Mesothelial cell of epicardium (in vitro differentiated cells): ENCODE results near the gene REPS1. TPM values are rescaled to one million over a fixed set of nuclear protein-coding genes. Genes with fewer than 3 reads are reported as not detected.

Experiments used
- DNase-seq, 2 experiments: peaks; one replicate each; pipeline ENCODE4 v3.0.0; 2021; ENCODE audit warnings: low spot score in 2 of 2; ENCODE audit not compliant: unreplicated experiment in 2 of 2
- H3K27ac Mint-ChIP-seq: 2 replicates; pipeline ENCODE4 v1.8.0; 2021; ENCODE audit warnings: mixed read lengths
- H3K27me3 Mint-ChIP-seq: 2 replicates; pipeline ENCODE4 v1.8.0; 2021; ENCODE audit warnings: low read depth, mixed read lengths
- H3K36me3 Mint-ChIP-seq: 2 replicates; pipeline ENCODE4 v1.8.0; 2021; ENCODE audit warnings: mixed read lengths
- H3K4me1 Mint-ChIP-seq: 2 replicates; pipeline ENCODE4 v1.8.0; 2021; ENCODE audit warnings: mixed read lengths
- H3K4me3 Mint-ChIP-seq: 2 replicates; pipeline ENCODE4 v1.8.0; 2021; ENCODE audit warnings: mild to moderate bottlenecking, moderate library complexity, mixed read lengths
- H3K9me3 Mint-ChIP-seq: 2 replicates; pipeline ENCODE4 v1.8.0; 2021; ENCODE audit warnings: mixed read lengths
- CTCF ChIP-seq: fragments of 200-600 bp; sonication (generic); IDR thresholded peaks from one replicate; pipeline ENCODE4 v1.5.0; 2021; ENCODE audit warnings: antibody characterized with exemption; ENCODE audit not compliant: unreplicated experiment
- total RNA-seq: library from RNA; stranded (reverse); gene quantifications from 3 replicates; pipeline ENCODE4 v1.2.1, GENCODE V29; 2021

Gene REPS1
- total RNA-seq, 1 donor from 2014 or later = 95.4 TPM

GRCh38 chr6:138966870-138967269, 21.2 kb downstream of the REPS1 start:
- no peak for DNase-seq
- H3K9me3 Mint-ChIP-seq = no peaks in the 10 kb centered on the region
- no peak overlapping the region for H3K4me3 Mint-ChIP-seq
- H3K27me3 Mint-ChIP-seq = no peaks in the 10 kb centered on the region
- no peaks in the 10 kb centered on the region for H3K36me3 Mint-ChIP-seq
- no peak for TF ChIP-seq CTCF
- no peak overlapping the region for H3K27ac Mint-ChIP-seq
- H3K4me1 Mint-ChIP-seq = peaks cover 29% of the 10 kb centered on the region

- H3K9me3 Mint-ChIP-seq = no peaks in the 10 kb centered on the region
- TF ChIP-seq CTCF = no peak
- DNase-seq = no peak
- H3K4me3 Mint-ChIP-seq = no peak overlapping the region
- H3K27me3 Mint-ChIP-seq = no peaks in the 10 kb centered on the region
- H3K36me3 Mint-ChIP-seq = no peaks in the 10 kb centered on the region
- H3K4me1 Mint-ChIP-seq = peaks cover 20% of the 10 kb centered on the region
- no peak overlapping the region for H3K27ac Mint-ChIP-seq
Observed at GRCh38 chr6:138965971-138966370, 22.1 kb downstream of the REPS1 start.

GRCh38 chr6:138965291-138965874, 22.7 kb downstream of the REPS1 start:
- DNase-seq = no peak
- Mint-ChIP-seq H3K36me3 (no peaks in the 10 kb centered on the region), H3K4me1 (peaks cover 16% of the 10 kb centered on the region), H3K9me3 (no peaks in the 10 kb centered on the region), H3K27me3 (no peaks in the 10 kb centered on the region), H3K4me3 (no peak overlapping the region), H3K27ac (no peak overlapping the region)
- no peak for TF ChIP-seq CTCF

- no peak for DNase-seq
- no peak overlapping the region for H3K4me3 Mint-ChIP-seq
- no peak overlapping the region for H3K27ac Mint-ChIP-seq
- peaks cover 13% of the 10 kb centered on the region for H3K4me1 Mint-ChIP-seq
- H3K27me3 Mint-ChIP-seq = no peaks in the 10 kb centered on the region
- no peak for TF ChIP-seq CTCF
- no peaks in the 10 kb centered on the region for H3K9me3 Mint-ChIP-seq
- no peaks in the 10 kb centered on the region for H3K36me3 Mint-ChIP-seq
Observed at GRCh38 chr6:138964012-138964411, 24.0 kb downstream of the REPS1 start.

GRCh38 chr6:138963531-138963930, 24.5 kb downstream of the REPS1 start:
- H3K9me3 Mint-ChIP-seq = no peaks in the 10 kb centered on the region
- H3K4me1 Mint-ChIP-seq = peaks cover 13% of the 10 kb centered on the region
- no peak overlapping the region for H3K4me3 Mint-ChIP-seq
- no peaks in the 10 kb centered on the region for H3K27me3 Mint-ChIP-seq
- TF ChIP-seq CTCF = no peak
- no peak for DNase-seq
- H3K36me3 Mint-ChIP-seq = no peaks in the 10 kb centered on the region
- no peak overlapping the region for H3K27ac Mint-ChIP-seq

- Mint-ChIP-seq H3K9me3 (no peaks in the 10 kb centered on the region), H3K27ac (no peak overlapping the region), H3K36me3 (no peaks in the 10 kb centered on the region)
Observed at GRCh38 chr6:138963119-138963518, 24.9 kb downstream of the REPS1 start.

More at GRCh38 chr6:138963119-138963518, 24.9 kb downstream of the REPS1 start:
- Mint-ChIP-seq H3K4me3 (no peak overlapping the region), H3K27me3 (no peaks in the 10 kb centered on the region), H3K4me1 (peaks cover 13% of the 10 kb centered on the region)
- no peak for DNase-seq
- no peak for TF ChIP-seq CTCF
